ENCODE results near the gene CLIC4.
"Not testable (repeated sequence)": the region's sequence is repeated elsewhere in the genome, so short reads cannot be mapped to it uniquely, and the experiment has no call there.

GRCh38 chr1:24779199-24779598, 34.0 kb downstream of the CLIC4 start:
- not testable (repeated sequence) for TF ChIP-seq CTCF (IDR thresholded peaks at IDR 0.05 in 8 of 11, conservative IDR thresholded peaks at IDR 0.05 in 3 of 11); POLR2AphosphoS5 (IDR thresholded peaks at IDR 0.05)

All from spleen (tissue), 7 donors.